SU-DHL-6 (cell line): ENCODE measurements around the gene CRIM1.

ENCODE experiments used
- EZH2phosphoT487 ChIP-seq: fragments of 200-600 bp; sonication (generic), shearing (Covaris generic); conservative IDR thresholded peaks from 2 replicates; pipeline ENCODE4 v1.6.1; 2018; ENCODE audit warnings: mild to moderate bottlenecking, antibody characterized with exemption, low read length, moderate library complexity, mixed read lengths
- TF ChIP-seq, protein P1 (sequence below): fragments of 200-600 bp; sonication (generic); IDR thresholded peaks from one replicate; pipeline ENCODE4 v1.5.1; 2017; ENCODE audit warnings: antibody characterized with exemption, mild to moderate bottlenecking, low read length, moderate library complexity; ENCODE audit not compliant: insufficient read depth, poor library complexity, severe bottlenecking

DNA sequence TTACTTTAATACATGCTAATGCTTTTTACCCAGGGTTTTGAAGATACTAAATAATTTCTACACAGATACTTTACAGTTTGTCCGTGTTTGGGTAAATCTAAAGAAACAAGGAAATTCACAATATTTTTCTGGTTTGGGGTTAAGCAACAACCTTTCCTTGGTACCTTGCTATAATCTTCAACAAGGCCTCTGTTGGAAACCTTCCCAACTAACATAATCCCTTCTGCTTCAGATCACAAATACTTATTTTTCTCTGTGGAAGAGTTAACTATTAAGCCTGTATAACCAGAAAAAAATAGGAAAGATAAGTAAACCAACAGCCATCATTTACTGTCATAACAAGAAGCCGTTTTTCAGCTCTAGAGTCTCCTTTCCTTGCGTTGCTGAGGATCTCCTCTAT, 227.4 kb downstream of the CRIM1 start:
- TF ChIP-seq, protein P1, sequence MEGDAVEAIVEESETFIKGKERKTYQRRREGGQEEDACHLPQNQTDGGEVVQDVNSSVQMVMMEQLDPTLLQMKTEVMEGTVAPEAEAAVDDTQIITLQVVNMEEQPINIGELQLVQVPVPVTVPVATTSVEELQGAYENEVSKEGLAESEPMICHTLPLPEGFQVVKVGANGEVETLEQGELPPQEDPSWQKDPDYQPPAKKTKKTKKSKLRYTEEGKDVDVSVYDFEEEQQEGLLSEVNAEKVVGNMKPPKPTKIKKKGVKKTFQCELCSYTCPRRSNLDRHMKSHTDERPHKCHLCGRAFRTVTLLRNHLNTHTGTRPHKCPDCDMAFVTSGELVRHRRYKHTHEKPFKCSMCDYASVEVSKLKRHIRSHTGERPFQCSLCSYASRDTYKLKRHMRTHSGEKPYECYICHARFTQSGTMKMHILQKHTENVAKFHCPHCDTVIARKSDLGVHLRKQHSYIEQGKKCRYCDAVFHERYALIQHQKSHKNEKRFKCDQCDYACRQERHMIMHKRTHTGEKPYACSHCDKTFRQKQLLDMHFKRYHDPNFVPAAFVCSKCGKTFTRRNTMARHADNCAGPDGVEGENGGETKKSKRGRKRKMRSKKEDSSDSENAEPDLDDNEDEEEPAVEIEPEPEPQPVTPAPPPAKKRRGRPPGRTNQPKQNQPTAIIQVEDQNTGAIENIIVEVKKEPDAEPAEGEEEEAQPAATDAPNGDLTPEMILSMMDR, result no peak
- TF ChIP-seq EZH2phosphoT487, result no peak
